Stimulated activated effector memory CD8-positive, alpha-beta T cell treated with anti-CD3 and anti-CD28 coated beads, Interleukin-12 subunit alpha, Interleukin-12 subunit beta, amount 100 ng/mL, for 72 hours (primary cell): ENCODE data around the gene SCN2B.

Experiments
- ATAC-seq: fragments of 150-1000 bp; cut with Tn5 transposase; 2 replicates; pipeline ENCODE4 v1.10.0; 2021
- DNase-seq, 2 donors: peaks; one replicate each; pipeline ENCODE4 v3.0.0; 2021 to 2022; ENCODE audit warnings: low spot score in 2 of 2
- H3K27ac Mint-ChIP-seq: one replicate; pipeline ENCODE4 v1.8.0; 2022; ENCODE audit warnings: mild to moderate bottlenecking, mixed read lengths
- H3K36me3 Mint-ChIP-seq: one replicate; pipeline ENCODE4 v1.8.0; 2022; ENCODE audit warnings: mild to moderate bottlenecking, mixed read lengths
- H3K4me1 Mint-ChIP-seq: one replicate; pipeline ENCODE4 v1.8.0; 2022; ENCODE audit warnings: mixed read lengths
- H3K4me3 Mint-ChIP-seq: one replicate; pipeline ENCODE4 v1.8.0; 2022; ENCODE audit warnings: mild to moderate bottlenecking, mixed read lengths
- H3K9me3 Mint-ChIP-seq: one replicate; pipeline ENCODE4 v1.8.0; 2022; ENCODE audit warnings: mixed read lengths

Gene SCN2B

DNA sequence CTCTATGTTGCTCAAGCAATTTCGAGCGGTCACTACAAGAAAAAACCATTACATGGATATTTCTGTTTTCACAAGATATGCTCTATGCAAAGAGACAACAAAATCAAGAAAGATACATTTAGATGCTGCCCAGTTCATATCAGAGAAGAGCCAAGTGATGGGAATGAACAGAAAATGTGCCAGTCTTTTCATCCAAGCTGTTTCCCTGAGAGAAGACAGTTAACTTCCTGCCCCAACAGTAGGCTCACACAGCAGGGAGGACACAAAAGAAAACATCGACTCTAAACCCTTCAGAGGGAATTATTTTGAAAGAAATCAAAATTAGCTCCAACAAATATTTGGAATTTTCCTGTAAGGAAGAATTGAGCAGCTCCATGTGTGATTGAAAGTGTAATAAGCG, 36.8 kb upstream of the SCN2B start:
- H3K36me3 Mint-ChIP-seq = no peaks in the 10 kb centered on the region
- ATAC-seq = no peak
- H3K4me1 Mint-ChIP-seq = peaks cover 89% of the 10 kb centered on the region
- no peak overlapping the region for H3K4me3 Mint-ChIP-seq
- H3K27ac Mint-ChIP-seq = no peak overlapping the region
- DNase-seq = no peak
- no peaks in the 10 kb centered on the region for H3K9me3 Mint-ChIP-seq

DNA sequence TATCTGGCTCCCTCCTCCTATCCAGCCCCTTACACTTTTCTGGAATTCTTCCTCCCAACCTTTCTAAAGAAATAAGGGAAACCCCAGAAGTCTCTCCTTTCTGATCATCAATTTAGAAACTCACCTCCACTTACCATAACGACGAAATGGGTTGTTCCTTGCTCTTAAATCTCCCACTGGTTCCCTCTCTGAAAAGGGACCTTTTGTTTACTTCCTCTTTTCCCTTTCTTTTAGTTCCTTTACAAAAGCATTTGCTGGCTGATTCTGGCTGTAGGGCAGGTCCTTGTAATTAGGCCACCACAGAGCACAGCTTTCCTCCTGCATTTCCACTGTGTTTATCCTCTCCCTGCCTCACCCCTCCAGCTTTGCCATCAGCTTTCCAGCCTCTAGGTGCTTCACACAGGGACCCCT, 36.3 kb upstream of the SCN2B start:
- H3K36me3 Mint-ChIP-seq = no peaks in the 10 kb centered on the region
- H3K27ac Mint-ChIP-seq = no peak overlapping the region
- no peak for ATAC-seq
- no peaks in the 10 kb centered on the region for H3K9me3 Mint-ChIP-seq
- DNase-seq = no peak
- H3K4me3 Mint-ChIP-seq = no peak overlapping the region
- H3K4me1 Mint-ChIP-seq = peaks cover 85% of the 10 kb centered on the region

DNA sequence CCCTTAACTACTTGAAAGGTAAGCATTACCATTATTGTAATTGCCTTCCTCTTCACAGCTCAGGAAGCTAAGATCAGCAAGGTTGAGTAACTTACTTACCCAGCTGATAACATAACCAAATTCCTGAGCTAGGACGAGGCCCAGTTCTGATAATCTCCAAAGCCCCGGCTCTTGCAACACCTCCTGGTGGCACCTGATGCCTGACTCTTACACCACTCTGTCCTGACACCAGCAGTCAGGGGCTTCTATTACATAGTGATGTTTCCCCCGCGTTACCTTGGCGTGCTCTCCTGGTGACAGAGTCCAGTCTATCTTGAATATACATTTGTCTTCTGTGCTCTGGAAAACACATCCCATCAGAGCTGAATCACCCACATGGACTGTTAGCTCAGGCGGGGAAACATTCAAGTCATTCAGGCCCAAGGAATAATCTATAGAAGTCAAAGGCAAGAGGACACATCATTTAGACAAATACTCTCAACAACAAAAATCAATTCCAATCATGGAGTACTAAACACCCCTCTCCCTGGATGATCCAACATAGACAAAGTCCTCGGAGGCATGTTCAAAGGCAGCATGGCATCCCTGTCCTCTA, 35.8 kb upstream of the SCN2B start:
- peaks cover 79% of the 10 kb centered on the region for H3K4me1 Mint-ChIP-seq
- H3K4me3 Mint-ChIP-seq = no peak overlapping the region
- H3K9me3 Mint-ChIP-seq = no peaks in the 10 kb centered on the region
- DNase-seq (no peak), ATAC-seq (no peak)
- no peaks in the 10 kb centered on the region for H3K36me3 Mint-ChIP-seq
- H3K27ac Mint-ChIP-seq = no peak overlapping the region

DNA sequence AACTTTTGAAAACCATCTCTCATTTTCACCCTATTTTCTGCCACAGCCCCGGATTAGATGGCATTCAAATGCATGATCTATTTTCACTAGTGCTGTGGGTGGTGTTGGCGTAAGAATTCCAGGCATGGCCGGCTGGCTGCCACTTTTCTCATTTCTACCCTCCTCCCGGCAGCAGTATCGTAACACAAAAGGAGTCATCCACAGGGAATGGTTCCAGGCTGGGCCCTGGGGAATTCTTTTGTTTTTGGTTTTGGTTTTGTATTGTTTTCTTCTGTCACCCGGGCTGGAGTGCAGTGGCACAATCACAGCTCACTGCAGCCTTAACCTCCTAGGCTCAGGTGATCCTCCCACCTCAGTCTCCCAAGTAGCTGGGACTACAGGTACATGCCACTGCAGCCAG, 34.6 kb upstream of the SCN2B start:
- Mint-ChIP-seq H3K4me3 (no peak overlapping the region), H3K27ac (no peak overlapping the region), H3K9me3 (peaks cover 2% of the 10 kb centered on the region), H3K4me1 (peaks cover 69% of the 10 kb centered on the region), H3K36me3 (no peaks in the 10 kb centered on the region)
- ATAC-seq (no peak), DNase-seq (no peak)

DNA sequence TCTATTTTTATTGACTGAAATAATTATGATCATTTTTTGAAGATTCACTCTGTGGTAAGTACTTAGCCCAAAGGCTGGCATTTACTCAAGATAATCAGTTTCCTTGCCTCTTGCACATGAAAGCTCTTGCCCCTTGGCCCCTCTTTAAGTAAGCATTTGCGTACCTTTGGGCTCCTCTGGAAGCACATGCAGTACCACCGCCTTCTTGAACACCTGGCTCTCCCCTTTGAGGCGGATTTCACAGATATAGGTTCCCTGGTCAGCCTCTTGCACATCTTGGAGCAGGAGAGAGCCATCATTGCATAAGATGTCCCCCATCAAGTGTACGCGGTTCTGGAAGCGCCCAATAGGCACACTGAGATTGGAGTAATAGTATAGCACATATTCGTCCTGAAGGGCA, 33.9 kb upstream of the SCN2B start:
- peaks cover 2% of the 10 kb centered on the region for H3K9me3 Mint-ChIP-seq
- DNase-seq = no peak
- H3K27ac Mint-ChIP-seq = no peak overlapping the region
- H3K4me3 Mint-ChIP-seq = no peak overlapping the region
- ATAC-seq = no peak
- H3K36me3 Mint-ChIP-seq = no peaks in the 10 kb centered on the region
- peaks cover 63% of the 10 kb centered on the region for H3K4me1 Mint-ChIP-seq

DNA sequence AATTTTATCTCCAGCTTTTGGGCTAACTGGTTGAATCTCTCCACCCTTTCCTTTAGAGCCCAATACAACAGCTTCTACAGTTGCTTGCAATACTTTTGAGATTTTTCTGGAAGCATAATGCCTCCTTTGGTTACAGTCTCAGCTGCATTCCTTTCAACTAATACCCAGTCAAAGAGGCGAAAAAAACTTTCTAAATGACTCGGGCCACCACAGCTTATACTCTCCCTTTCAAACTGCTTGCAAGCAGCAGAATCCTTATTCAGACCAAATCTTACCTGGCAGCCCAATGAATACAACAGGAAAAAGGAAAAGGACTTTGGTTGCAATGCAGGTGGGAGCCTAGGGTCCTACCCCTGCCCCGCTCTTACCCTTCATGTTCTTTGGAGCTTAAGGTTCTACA, 32.6 kb upstream of the SCN2B start:
- Mint-ChIP-seq H3K4me1 (peaks cover 50% of the 10 kb centered on the region), H3K4me3 (peak overlapping the region; percentile 48), H3K9me3 (peaks cover 2% of the 10 kb centered on the region), H3K27ac (peak overlapping the region; percentile 62), H3K36me3 (no peaks in the 10 kb centered on the region)
- ATAC-seq (peak; percentile 61), DNase-seq (peak in 1 of 2 donors; percentile 48)

DNA sequence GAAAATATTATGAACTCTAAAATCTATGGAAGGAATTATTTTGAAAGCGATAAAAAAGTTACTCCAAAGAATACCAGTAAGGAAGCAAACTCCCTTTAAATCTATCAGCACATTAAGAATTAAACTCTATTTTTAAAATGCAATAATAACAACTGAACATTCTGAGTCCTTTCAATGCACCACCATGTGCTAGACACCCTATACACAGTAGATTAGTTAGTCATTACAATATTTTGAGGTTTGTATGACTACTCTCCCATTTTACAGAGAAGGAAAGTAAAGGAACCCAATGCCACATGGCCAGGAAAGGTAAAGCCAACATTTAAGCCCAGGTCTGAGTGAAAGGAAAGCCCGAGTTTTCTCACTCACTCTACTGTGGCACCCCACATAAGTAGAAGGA, 30.6 kb upstream of the SCN2B start:
- DNase-seq (no peak), ATAC-seq (peak; percentile 62)
- Mint-ChIP-seq H3K4me1 (peaks cover 31% of the 10 kb centered on the region), H3K36me3 (no peaks in the 10 kb centered on the region), H3K4me3 (peak overlapping the region; percentile 54), H3K9me3 (peaks cover 2% of the 10 kb centered on the region), H3K27ac (no peak overlapping the region)

DNA sequence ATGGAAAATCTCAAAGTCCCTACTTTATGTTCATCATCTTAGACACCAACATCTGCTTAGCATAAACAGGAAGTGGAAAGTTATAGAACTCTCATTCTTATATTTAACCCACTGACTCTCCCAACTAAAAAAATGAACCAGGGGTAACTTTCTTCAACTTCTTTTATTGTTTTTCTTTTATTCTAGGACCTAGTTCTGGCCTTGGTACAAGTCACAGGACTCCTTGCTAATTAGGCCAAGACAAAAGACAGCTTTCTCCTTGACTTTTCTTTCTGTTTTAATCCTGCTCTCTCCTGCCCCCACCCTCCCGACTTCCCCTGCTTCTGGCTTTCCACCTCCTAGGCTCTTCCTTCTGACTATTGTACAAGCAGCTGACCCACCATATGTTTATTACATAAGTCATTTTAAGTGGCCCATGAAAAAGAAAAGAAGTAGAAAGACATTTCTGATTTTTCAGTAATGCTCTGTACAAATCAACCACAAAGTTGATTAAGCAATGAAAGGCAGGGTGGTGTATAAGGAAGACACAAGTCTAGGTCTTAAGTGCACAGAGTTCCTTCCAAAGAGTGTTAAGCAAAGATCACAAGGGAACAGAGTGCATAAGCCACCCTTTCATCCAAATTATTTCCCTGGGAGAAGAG, 30.1 kb upstream of the SCN2B start:
- ATAC-seq = no peak
- DNase-seq = no peak
- Mint-ChIP-seq H3K9me3 (peaks cover 2% of the 10 kb centered on the region), H3K27ac (no peak overlapping the region), H3K4me3 (peak overlapping the region; percentile 54), H3K4me1 (peaks cover 25% of the 10 kb centered on the region), H3K36me3 (no peaks in the 10 kb centered on the region)

DNA sequence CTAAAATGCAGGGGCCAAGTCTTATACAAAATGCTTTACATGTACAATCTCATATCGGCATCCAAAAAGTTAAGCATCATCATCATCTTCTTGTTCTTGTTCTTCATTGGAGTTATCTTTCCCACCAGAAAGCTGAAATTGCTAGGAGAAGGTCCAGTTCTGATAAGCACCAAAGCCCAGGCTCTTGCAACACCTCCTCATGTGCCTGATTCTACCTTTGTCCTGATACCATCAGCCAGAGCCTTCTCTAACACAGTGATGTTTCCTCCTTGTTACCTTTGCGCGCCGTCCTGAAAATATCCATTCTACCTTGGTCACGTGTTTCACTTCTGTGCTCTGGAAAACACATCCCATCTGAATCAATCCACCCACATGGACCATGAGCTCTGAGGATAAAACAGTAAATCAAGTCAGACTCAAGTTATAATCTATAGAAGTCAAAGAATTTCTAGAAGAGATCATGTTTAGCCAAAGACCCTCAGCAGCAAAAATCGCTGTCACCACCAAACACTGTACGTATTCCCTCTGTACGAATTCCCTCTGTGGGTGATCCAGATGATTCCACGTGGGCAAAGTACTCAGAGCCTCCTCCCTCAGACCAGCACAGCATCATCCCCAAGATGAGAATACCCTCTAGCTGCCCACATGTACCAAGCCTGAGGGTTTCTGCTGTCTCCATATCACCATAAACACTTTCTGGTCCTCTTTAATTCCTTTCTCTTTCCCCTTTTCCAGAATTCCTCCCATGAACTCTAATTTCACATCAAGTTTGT, 29.4 kb upstream of the SCN2B start:
- H3K27ac Mint-ChIP-seq = no peak overlapping the region
- H3K4me3 Mint-ChIP-seq = peak overlapping the region; percentile 54
- no peak for DNase-seq
- H3K4me1 Mint-ChIP-seq = peaks cover 20% of the 10 kb centered on the region
- no peaks in the 10 kb centered on the region for H3K36me3 Mint-ChIP-seq
- ATAC-seq = no peak
- peaks cover 2% of the 10 kb centered on the region for H3K9me3 Mint-ChIP-seq

DNA sequence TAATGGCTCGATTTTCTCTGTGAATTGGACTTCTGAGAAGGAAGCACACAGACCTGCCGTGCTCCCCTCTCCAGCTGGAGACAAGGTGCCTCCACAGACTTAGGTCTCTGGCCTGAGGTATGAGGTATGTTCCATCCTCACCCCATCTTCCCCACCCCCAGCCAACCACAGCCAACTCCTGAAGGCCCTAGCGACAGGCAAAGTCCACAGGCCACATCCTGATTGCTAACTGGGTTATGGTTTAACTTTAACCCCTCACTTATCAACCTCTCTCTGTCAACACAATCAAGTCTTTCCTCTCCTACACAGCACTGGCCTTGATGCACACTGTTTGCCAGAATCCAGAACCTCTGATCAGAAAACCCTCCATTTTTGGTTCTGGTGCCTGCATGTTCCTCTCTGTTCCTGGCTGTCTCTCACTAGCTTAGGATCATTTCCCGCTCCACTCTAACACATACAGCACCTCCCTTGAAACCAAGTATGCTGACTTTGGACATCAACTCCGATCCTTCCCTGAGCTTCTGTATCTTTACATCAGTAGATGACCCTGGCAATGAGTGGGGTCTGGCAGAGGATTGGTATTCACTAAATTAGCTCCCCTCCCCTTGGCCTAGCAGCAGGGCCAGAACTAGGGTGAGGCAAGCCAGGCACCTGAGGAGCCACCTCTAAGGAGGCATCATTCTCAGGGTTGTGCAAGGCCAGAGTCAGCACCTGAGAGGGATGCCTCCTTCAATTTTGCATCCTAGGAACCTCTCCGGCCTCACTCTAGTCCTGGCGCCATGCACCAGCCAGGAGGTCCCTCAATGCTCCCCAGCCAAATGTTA, 26.4 kb upstream of the SCN2B start:
- ATAC-seq (peak; percentile 69), DNase-seq (peak in 1 of 2 donors; percentile 81)
- Mint-ChIP-seq H3K4me3 (no peak overlapping the region), H3K27ac (no peak overlapping the region), H3K36me3 (no peaks in the 10 kb centered on the region), H3K4me1 (peaks cover 9% of the 10 kb centered on the region), H3K9me3 (peaks cover 2% of the 10 kb centered on the region)

DNA sequence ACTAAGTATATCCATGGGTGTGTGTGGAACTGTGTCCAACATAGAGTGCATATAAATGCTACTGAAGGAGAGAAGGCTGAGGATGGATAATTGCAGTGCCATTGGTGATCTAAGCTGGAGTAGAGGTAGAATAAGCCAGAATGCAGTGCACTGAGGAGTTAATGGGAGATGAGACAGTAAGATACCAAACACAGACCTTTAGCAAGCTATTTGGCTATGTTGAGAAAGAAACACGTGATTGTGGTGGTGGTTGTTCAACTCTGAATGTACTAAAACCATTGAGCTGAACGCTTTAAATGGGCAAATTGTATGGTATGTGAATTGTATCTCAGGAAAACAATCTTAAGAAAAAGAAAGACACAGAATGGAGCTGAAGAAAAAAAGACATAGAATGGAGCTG, 25.5 kb upstream of the SCN2B start:
- no peak overlapping the region for H3K27ac Mint-ChIP-seq
- peaks cover 2% of the 10 kb centered on the region for H3K9me3 Mint-ChIP-seq
- peaks cover 9% of the 10 kb centered on the region for H3K4me1 Mint-ChIP-seq
- no peaks in the 10 kb centered on the region for H3K36me3 Mint-ChIP-seq
- no peak overlapping the region for H3K4me3 Mint-ChIP-seq
- no peak for DNase-seq
- no peak for ATAC-seq

DNA sequence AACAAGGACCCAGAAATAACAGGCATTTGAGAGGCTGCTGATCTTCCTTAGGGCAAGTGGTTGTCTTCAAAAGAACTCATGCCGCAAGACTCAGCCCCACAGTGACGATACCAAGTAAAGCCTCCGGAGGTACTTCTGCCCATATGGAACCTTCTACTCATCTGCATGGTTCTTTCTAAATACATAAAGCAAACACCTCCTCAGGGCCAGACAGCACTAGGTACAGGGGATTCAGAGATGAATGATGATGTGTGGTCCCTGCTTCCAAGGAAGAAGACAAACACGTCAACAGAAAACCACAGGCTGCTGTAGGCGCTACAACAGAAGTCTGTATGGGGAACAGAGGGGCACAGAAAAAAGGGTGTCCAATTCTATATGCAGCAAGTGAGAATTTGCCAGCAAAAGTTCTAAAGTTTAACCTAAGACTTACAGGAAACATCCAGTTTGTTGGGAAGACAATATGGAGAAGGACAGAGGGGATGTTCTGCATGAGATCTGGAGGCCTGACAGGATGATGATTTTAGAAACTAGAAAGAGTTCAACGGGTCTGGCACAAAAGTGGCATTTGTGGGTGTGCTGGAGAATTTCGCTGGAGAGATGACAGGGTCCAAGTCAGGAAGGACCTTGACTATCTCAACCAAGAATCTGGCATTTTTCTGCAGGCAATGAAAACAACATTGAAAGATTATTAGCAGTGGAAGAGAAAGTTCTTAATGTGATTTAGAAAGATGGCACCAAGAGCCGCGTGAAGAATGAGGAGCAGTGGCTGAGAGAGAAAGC, 24.7 kb upstream of the SCN2B start:
- no peak overlapping the region for H3K4me3 Mint-ChIP-seq
- H3K4me1 Mint-ChIP-seq = peaks cover 9% of the 10 kb centered on the region
- H3K27ac Mint-ChIP-seq = no peak overlapping the region
- ATAC-seq (peak; percentile 94), DNase-seq (peak in 1 of 2 donors; percentile 71)
- H3K36me3 Mint-ChIP-seq = no peaks in the 10 kb centered on the region
- H3K9me3 Mint-ChIP-seq = peaks cover under 1% of the 10 kb centered on the region

DNA sequence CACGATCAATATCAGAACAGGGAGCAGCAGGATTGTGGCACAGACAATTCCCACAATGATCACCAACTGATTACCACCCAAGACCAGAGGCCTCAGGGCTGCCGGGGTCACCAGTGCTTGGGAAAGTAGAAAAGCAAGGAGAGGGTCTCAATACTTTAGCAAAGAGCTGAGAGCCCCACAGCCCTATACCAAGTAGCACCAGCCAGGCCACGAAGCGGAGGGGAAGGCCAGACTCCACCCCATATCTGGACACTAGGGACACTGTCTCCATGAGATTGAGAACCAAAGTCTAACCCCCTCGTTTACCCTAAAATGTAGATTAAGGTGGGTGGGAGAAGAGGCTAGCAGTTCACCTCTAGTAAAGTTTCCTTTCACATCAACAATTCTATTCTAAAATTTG, 24.1 kb upstream of the SCN2B start:
- ATAC-seq (no peak), DNase-seq (peak in 1 of 2 donors; percentile 57)
- Mint-ChIP-seq H3K4me3 (no peak overlapping the region), H3K27ac (no peak overlapping the region), H3K4me1 (peaks cover 9% of the 10 kb centered on the region), H3K36me3 (no peaks in the 10 kb centered on the region), H3K9me3 (no peaks in the 10 kb centered on the region)

DNA sequence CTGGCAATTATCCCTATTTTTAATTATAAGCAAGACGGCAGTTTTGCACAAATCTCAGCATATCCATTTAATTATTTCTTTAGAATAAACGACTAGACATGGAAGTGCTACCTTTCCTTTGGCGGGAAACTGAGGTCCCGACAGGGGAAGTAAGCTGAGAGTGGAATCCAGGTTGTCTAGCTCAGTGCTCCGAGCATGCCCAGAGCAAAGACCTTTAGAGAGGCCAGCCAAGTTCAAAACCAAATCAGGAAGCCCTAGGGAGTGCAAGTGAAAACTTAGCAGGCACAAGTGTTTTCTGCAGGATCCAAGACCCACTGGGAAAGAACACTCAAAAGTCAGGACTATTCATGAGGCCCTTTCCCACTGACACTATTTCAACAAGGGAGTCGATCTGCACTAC, 22.7 kb upstream of the SCN2B start:
- Mint-ChIP-seq H3K4me1 (peaks cover 10% of the 10 kb centered on the region), H3K36me3 (no peaks in the 10 kb centered on the region), H3K27ac (no peak overlapping the region), H3K9me3 (no peaks in the 10 kb centered on the region), H3K4me3 (no peak overlapping the region)
- ATAC-seq (no peak), DNase-seq (no peak)

DNA sequence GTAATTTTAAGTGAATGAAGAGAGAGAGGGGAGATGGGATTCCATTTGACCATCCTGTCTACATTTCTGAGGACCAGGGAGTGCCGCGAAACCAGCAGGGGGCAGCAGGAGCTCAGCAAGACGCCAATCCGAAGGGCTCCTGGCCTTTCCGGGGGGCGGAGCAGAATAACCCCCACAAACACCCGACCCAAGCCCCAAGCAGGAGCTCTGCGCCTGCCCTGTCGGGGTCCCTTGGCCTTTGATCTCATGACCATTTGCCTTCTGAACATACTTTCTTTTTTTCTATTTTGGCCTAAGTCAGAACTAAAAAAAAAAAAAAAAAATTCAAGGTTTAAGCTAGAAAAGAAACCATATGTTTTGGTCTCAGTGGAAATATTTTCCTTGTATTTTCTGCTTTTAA, 21.9 kb upstream of the SCN2B start:
- no peaks in the 10 kb centered on the region for H3K9me3 Mint-ChIP-seq
- no peak overlapping the region for H3K27ac Mint-ChIP-seq
- no peak overlapping the region for H3K4me3 Mint-ChIP-seq
- peaks cover 14% of the 10 kb centered on the region for H3K4me1 Mint-ChIP-seq
- no peaks in the 10 kb centered on the region for H3K36me3 Mint-ChIP-seq
- peak; percentile 72 to 90 for DNase-seq
- ATAC-seq = peak; percentile 42
